Fibroblast of lung (primary cell): ENCODE results near the gene FBXO33. TPM values are rescaled to one million over a fixed set of nuclear protein-coding genes. Genes with fewer than 3 reads are reported as not detected.

Experiments
- DNase-seq, 2 donors: peaks; one replicate each; pipeline versions ENCODE4 v3.0.0 to v3.0.0-alpha.2; 2010; ENCODE audit warnings: low read depth in 2 of 2
- H2AFZ ChIP-seq: 2 replicates; pipeline ENCODE4 v1.5.1; 2012; ENCODE audit warnings: low read length, control low read depth, inconsistent platforms
- H3K27ac ChIP-seq: 2 replicates; pipeline ENCODE4 v1.5.1; 2011; ENCODE audit warnings: low read length, control low read depth; ENCODE audit not compliant: insufficient read depth
- H3K27me3 ChIP-seq: 2 replicates; pipeline ENCODE4 v1.5.1; 2011; ENCODE audit warnings: mild to moderate bottlenecking, low read length; ENCODE audit not compliant: control insufficient read depth, insufficient read depth
- H3K36me3 ChIP-seq: 2 replicates; pipeline ENCODE4 v1.5.1; 2011; ENCODE audit warnings: low read length; ENCODE audit not compliant: control insufficient read depth, insufficient read depth
- H3K4me1 ChIP-seq: 2 replicates; pipeline ENCODE4 v1.5.1; 2011; ENCODE audit warnings: low read length; ENCODE audit not compliant: control insufficient read depth, insufficient read depth; ENCODE audit errors: extremely low read depth
- H3K4me2 ChIP-seq: 2 replicates; pipeline ENCODE4 v1.5.1; 2011; ENCODE audit warnings: low read length, control low read depth; ENCODE audit not compliant: insufficient read depth; ENCODE audit errors: extremely low read depth
- H3K4me3 ChIP-seq, 4 experiments: fragments of 200-600 bp in 1 of 4; sonication (generic) in 1 of 4; replicated peaks in 1 of 4; 2 replicates each; pipeline ENCODE4 v1.5.1; 2011 to 2016; ENCODE audit warnings: low read length in 4 of 4, low read depth in 3 of 4, mild to moderate bottlenecking in 3 of 4, control low read depth in 2 of 4, inconsistent platforms in 1 of 4, mixed read lengths in 1 of 4; ENCODE audit not compliant: insufficient read depth in 1 of 4; ENCODE audit errors: control extremely low read depth in 1 of 4
- H3K79me2 ChIP-seq: 2 replicates; pipeline ENCODE4 v1.5.1; 2012; ENCODE audit warnings: mild to moderate bottlenecking, low read length, inconsistent platforms; ENCODE audit not compliant: control insufficient read depth, insufficient read depth
- H3K9ac ChIP-seq: 2 replicates; pipeline ENCODE4 v1.5.1; 2011; ENCODE audit warnings: mild to moderate bottlenecking, low read length, control low read depth; ENCODE audit not compliant: insufficient read depth
- H3K9me3 ChIP-seq: 2 replicates; pipeline ENCODE4 v1.5.1; 2012; ENCODE audit warnings: low read depth, low read length; ENCODE audit not compliant: control insufficient read depth, insufficient read depth
- H4K20me1 ChIP-seq: 2 replicates; pipeline ENCODE4 v1.5.1; 2011; ENCODE audit warnings: low read length; ENCODE audit not compliant: control insufficient read depth, insufficient read depth; ENCODE audit errors: extremely low read depth
- CTCF ChIP-seq, 2 donors: IDR thresholded peaks in 1 of 2; conservative IDR thresholded peaks in 1 of 2; 1 replicate in 1 of 2; 2 replicates in 1 of 2; pipeline ENCODE4 v1.5.1; 2011 to 2012; ENCODE audit warnings: low read length in 2 of 2, control low read depth in 1 of 2, inconsistent platforms in 1 of 2, low read depth in 1 of 2, mild to moderate bottlenecking in 1 of 2
- EZH2 ChIP-seq: IDR thresholded peaks from 2 replicates; pipeline ENCODE4 v1.5.1; 2012; ENCODE audit warnings: low read length, control low read depth, mild to moderate bottlenecking; ENCODE audit errors: missing control alignments
- polyA plus RNA-seq, 2 donors: library from polyadenylated mRNA; depleted of rRNA in 1 of 2; stranded (reverse) in 1 of 2; unstranded in 1 of 2; fragments of >200 nt; gene quantifications; 2 replicates each; pipeline ENCODE4 v1.2.1, GENCODE V29; 2011 to 2012; ENCODE audit warnings: missing spikeins in 1 of 2
- total RNA-seq: library from RNA; depleted of rRNA; stranded (reverse); fragments of >200 nt; gene quantifications from 2 replicates; pipeline ENCODE4 v1.2.1, GENCODE V29; 2014

FBXO33 gene
- total and polyA plus RNA-seq, 2 donors (not counting 1 experiment from before 2014, with no cell fraction given): 12.6 to 16.3 TPM

- DNase-seq: no peak
- Histone ChIP-seq H3K36me3 (no peaks in the 10 kb centered on the region), H3K79me2 (no peaks in the 10 kb centered on the region), H3K9ac (no peak overlapping the region), H3K4me1 (no peaks in the 10 kb centered on the region), H4K20me1 (no peaks in the 10 kb centered on the region), H3K27ac (no peak overlapping the region), H3K4me2 (no peak overlapping the region), H3K27me3 (no peaks in the 10 kb centered on the region), H2AFZ (no peak overlapping the region), H3K4me3 (no peak overlapping the region), H3K9me3 (no peaks in the 10 kb centered on the region)
- TF ChIP-seq CTCF (conservative IDR thresholded peaks at IDR 0.05 in 1 of 2, IDR thresholded peaks at IDR 0.05 in 1 of 2; ENCODE audit: low read depth in 1 of 2, low read length in 2 of 2): no peak
- TF ChIP-seq EZH2: no peak
Measured at GRCh38 chr14:39383741-39384140, 48.5 kb downstream of the FBXO33 start.

GRCh38 chr14:39383026-39383660 is 49.1 kb downstream of the FBXO33 start:
- Histone ChIP-seq H3K9ac (no peak overlapping the region), H3K36me3 (no peaks in the 10 kb centered on the region), H3K9me3 (no peaks in the 10 kb centered on the region), H2AFZ (no peak overlapping the region), H3K27ac (no peak overlapping the region), H3K79me2 (no peaks in the 10 kb centered on the region), H4K20me1 (no peaks in the 10 kb centered on the region), H3K27me3 (no peaks in the 10 kb centered on the region), H3K4me3 (no peak overlapping the region), H3K4me2 (no peak overlapping the region), H3K4me1 (no peaks in the 10 kb centered on the region)
- TF ChIP-seq CTCF (conservative IDR thresholded peaks at IDR 0.05 in 1 of 2, IDR thresholded peaks at IDR 0.05 in 1 of 2; ENCODE audit: low read depth in 1 of 2, low read length in 2 of 2) (no peak), EZH2 (no peak)
- DNase-seq: no peak

GRCh38 chr14:39382463-39382862 is 49.8 kb downstream of the FBXO33 start:
- Histone ChIP-seq H4K20me1 (no peaks in the 10 kb centered on the region), H3K9ac (no peak overlapping the region), H3K27ac (no peak overlapping the region), H3K79me2 (no peaks in the 10 kb centered on the region), H3K4me1 (no peaks in the 10 kb centered on the region), H3K27me3 (no peaks in the 10 kb centered on the region), H2AFZ (no peak overlapping the region), H3K36me3 (no peaks in the 10 kb centered on the region), H3K4me3 (no peak overlapping the region), H3K4me2 (no peak overlapping the region), H3K9me3 (no peaks in the 10 kb centered on the region)
- TF ChIP-seq EZH2 (no peak), CTCF (conservative IDR thresholded peaks at IDR 0.05 in 1 of 2, IDR thresholded peaks at IDR 0.05 in 1 of 2; ENCODE audit: low read depth in 1 of 2, low read length in 2 of 2) (no peak)
- no peak for DNase-seq
